Mammary epithelial cell (primary cell): ENCODE measurements around the gene RAB10.

Experiments used
- CTCF ChIP-seq, 2 donors: IDR thresholded peaks in 1 of 2; conservative IDR thresholded peaks in 1 of 2; 2 replicates each; pipeline ENCODE4 v1.5.1; 2011 to 2012; ENCODE audit warnings: inconsistent platforms in 2 of 2, low read length in 2 of 2, mild to moderate bottlenecking in 2 of 2, control low read depth in 1 of 2, low read depth in 1 of 2; ENCODE audit not compliant: insufficient read depth in 1 of 2; ENCODE audit errors: extremely low read depth in 1 of 2
- EZH2 ChIP-seq: IDR thresholded peaks from 2 replicates; pipeline ENCODE4 v1.6.1; 2012; ENCODE audit warnings: low read length, inconsistent platforms, borderline replicate concordance

GRCh38 chr2:26148501-26148900 is 114.6 kb downstream of the RAB10 start:
- TF ChIP-seq CTCF (conservative IDR thresholded peaks at IDR 0.05 in 1 of 2, IDR thresholded peaks at IDR 0.05 in 1 of 2; ENCODE audit: extremely low read depth in 1 of 2, insufficient read depth in 1 of 2, low read depth in 1 of 2, low read length in 2 of 2) (no peak), EZH2 (no peak)
